Neural cell (in vitro differentiated cells): ENCODE results near the gene CACNA2D2. TPM values are rescaled to one million over a fixed set of nuclear protein-coding genes. Genes with fewer than 3 reads are reported as not detected.

Experiments
- H2AFZ ChIP-seq: fragments of 200-600, 300-800 bp; sonication (generic), shearing (Covaris generic); 2 replicates; pipeline ENCODE4 v1.6.0; 2014; ENCODE audit warnings: low read depth, mild to moderate bottlenecking, antibody characterized with exemption, low read length, moderate library complexity
- H3F3A ChIP-seq: fragments of 200-600 bp; shearing (Covaris generic); 2 replicates; pipeline ENCODE4 v1.6.1; 2016; ENCODE audit warnings: mild to moderate bottlenecking, moderate library complexity, mixed read lengths, antibody characterized with exemption, low read length; ENCODE audit not compliant: insufficient read depth, poor library complexity, severe bottlenecking
- H3K27ac ChIP-seq: fragments of 200-600, 300-800 bp; sonication (generic), shearing (Covaris generic); 2 replicates; pipeline ENCODE4 v1.5.1; 2014; ENCODE audit warnings: mild to moderate bottlenecking, low read length, moderate library complexity
- H3K27me3 ChIP-seq: fragments of 300-800, 200-600 bp; sonication (generic), shearing (Covaris generic); 2 replicates; pipeline ENCODE4 v1.6.0; 2014; ENCODE audit warnings: mild to moderate bottlenecking, low read depth, low read length, moderate library complexity; ENCODE audit not compliant: insufficient read depth
- H3K36me3 ChIP-seq: fragments of 300-800, 200-600 bp; sonication (generic), shearing (Covaris generic); 2 replicates; pipeline ENCODE4 v1.5.1; 2014; ENCODE audit warnings: mild to moderate bottlenecking, antibody characterized with exemption, low read length, moderate library complexity; ENCODE audit not compliant: insufficient read depth
- H3K4me2 ChIP-seq: fragments of 300-800, 200-600 bp; sonication (generic), shearing (Covaris generic); 2 replicates; pipeline ENCODE4 v1.6.0; 2014; ENCODE audit warnings: mild to moderate bottlenecking, low read length
- H3K4me3 ChIP-seq: fragments of 300-800, 200-600 bp; sonication (generic), shearing (Covaris generic); 2 replicates; pipeline ENCODE4 v1.5.1; 2014; ENCODE audit warnings: mild to moderate bottlenecking, low read length, moderate library complexity
- H3K79me2 ChIP-seq: fragments of 200-600 bp; shearing (Covaris generic); replicated peaks from 2 replicates; pipeline ENCODE4 v1.6.0; 2014; ENCODE audit warnings: mild to moderate bottlenecking, low read length, moderate library complexity; ENCODE audit not compliant: insufficient read depth
- H3K9ac ChIP-seq: fragments of 300-800, 200-600 bp; sonication (generic), shearing (Covaris generic); 2 replicates; pipeline ENCODE4 v1.6.1; 2016; ENCODE audit warnings: mild to moderate bottlenecking, low read length, mixed read lengths
- H3K9me2 ChIP-seq: fragments of 200-600 bp; shearing (Covaris generic); 2 replicates; pipeline ENCODE4 v1.6.1; 2016; ENCODE audit warnings: mild to moderate bottlenecking, low read length, mixed read lengths; ENCODE audit not compliant: insufficient read depth
- H3K9me3 ChIP-seq: fragments of 200-600, 300-800 bp; sonication (generic), shearing (Covaris generic); 2 replicates; pipeline ENCODE4 v1.6.1; 2016; ENCODE audit warnings: mild to moderate bottlenecking, mixed run types, low read length, moderate library complexity, mixed read lengths
- H4K20me1 ChIP-seq: fragments of 200-600 bp; shearing (Covaris generic); 2 replicates; pipeline ENCODE4 v1.6.1; 2016; ENCODE audit warnings: mild to moderate bottlenecking, mixed run types; ENCODE audit not compliant: insufficient read depth
- EP300 ChIP-seq: fragments of 450-650 bp; conservative IDR thresholded peaks from 2 replicates; pipeline ENCODE4 v1.6.1; 2014; ENCODE audit warnings: antibody characterized with exemption, mild to moderate bottlenecking, moderate library complexity; ENCODE audit not compliant: poor library complexity, severe bottlenecking
- EZH2 ChIP-seq: fragments of 200-600, 300-800 bp; shearing (Covaris generic), sonication (generic); IDR thresholded peaks from 2 replicates; pipeline ENCODE4 v1.6.1; 2014; ENCODE audit warnings: antibody characterized with exemption, low read length, borderline replicate concordance, mild to moderate bottlenecking; ENCODE audit not compliant: insufficient read depth, poor library complexity, severe bottlenecking
- MXI1 ChIP-seq: fragments of 450-650 bp; conservative IDR thresholded peaks from 2 replicates; pipeline ENCODE4 v1.6.1; 2014; ENCODE audit warnings: antibody characterized with exemption, mild to moderate bottlenecking; ENCODE audit not compliant: poor library complexity, severe bottlenecking
- POLR2AphosphoS5 ChIP-seq: IDR thresholded peaks from 2 replicates; pipeline ENCODE4 v1.6.1; 2012
- RAD21 ChIP-seq: fragments of 450-650 bp; conservative IDR thresholded peaks from 2 replicates; pipeline ENCODE4 v1.6.1; 2014; ENCODE audit warnings: antibody characterized with exemption, mild to moderate bottlenecking, moderate library complexity
- REST ChIP-seq: IDR thresholded peaks from 2 replicates; pipeline ENCODE4 v1.6.1; 2012; ENCODE audit warnings: borderline replicate concordance
- SMC3 ChIP-seq: fragments of 450-650 bp; conservative IDR thresholded peaks from 2 replicates; pipeline ENCODE4 v1.6.1; 2014; ENCODE audit warnings: antibody characterized with exemption, mild to moderate bottlenecking, moderate library complexity; ENCODE audit not compliant: poor library complexity
- TAF1 ChIP-seq: IDR thresholded peaks from 2 replicates; pipeline ENCODE4 v1.6.1; 2012; ENCODE audit warnings: low read depth
- polyA plus RNA-seq: library from polyadenylated mRNA; depleted of rRNA; stranded (reverse); fragments of >200 nt; gene quantifications from 2 replicates; pipeline ENCODE4 v1.2.3, GENCODE V29; 2014
- TF ChIP-seq, protein P1 (sequence below): fragments of 450-650 bp; IDR thresholded peaks from 2 replicates; pipeline ENCODE4 v1.5.1; 2014; ENCODE audit warnings: antibody characterized with exemption, mild to moderate bottlenecking, moderate library complexity; ENCODE audit not compliant: poor library complexity, severe bottlenecking

Gene CACNA2D2
- polyA plus RNA-seq, 1 donor from 2014 or later: 7.8 TPM

DNA sequence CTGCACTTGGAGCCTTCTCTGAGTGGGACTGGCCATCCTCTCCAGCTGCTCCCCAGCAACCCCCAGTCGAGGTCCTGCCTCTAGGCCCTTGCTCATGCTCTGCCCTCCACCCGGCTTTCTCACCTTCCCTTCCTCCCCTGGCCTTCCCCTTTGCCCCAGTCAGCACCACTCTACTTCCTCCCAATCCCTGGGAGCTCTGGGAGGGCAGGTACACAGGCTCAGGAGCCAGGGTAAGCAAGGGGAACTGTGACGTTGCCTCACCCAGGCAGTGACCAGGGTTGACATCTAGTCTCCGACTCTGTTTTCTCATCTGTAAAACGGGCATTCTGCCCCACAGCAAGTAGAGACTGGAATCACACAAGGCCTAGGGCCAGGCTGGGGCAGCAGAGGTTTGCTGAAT, 77.5 kb downstream of the CACNA2D2 start:
- Histone ChIP-seq H3K9ac (no peak overlapping the region), H3K4me2 (no peak overlapping the region), H3K9me2 (no peaks in the 10 kb centered on the region), H2AFZ (no peak overlapping the region), H4K20me1 (no peaks in the 10 kb centered on the region), H3K27me3 (no peaks in the 10 kb centered on the region), H3K36me3 (no peaks in the 10 kb centered on the region), H3K27ac (no peak overlapping the region), H3F3A (no peaks in the 10 kb centered on the region), H3K9me3 (no peaks in the 10 kb centered on the region), H3K4me3 (no peak overlapping the region), H3K79me2 (no peaks in the 10 kb centered on the region)
- no peak for TF ChIP-seq EP300
- TF ChIP-seq EZH2: no peak
- no peak for TF ChIP-seq SMC3
- TF ChIP-seq RAD21: no peak

GRCh38 chr3:50423543-50423942, 79.9 kb downstream of the CACNA2D2 start:
- no peak overlapping the region for H3K27ac ChIP-seq

More at GRCh38 chr3:50423543-50423942, 79.9 kb downstream of the CACNA2D2 start:
- Histone ChIP-seq H4K20me1 (no peaks in the 10 kb centered on the region), H3K36me3 (no peaks in the 10 kb centered on the region), H3K79me2 (no peaks in the 10 kb centered on the region), H3K27me3 (no peaks in the 10 kb centered on the region), H3K9me2 (no peaks in the 10 kb centered on the region), H2AFZ (no peak overlapping the region), H3F3A (no peaks in the 10 kb centered on the region), H3K4me2 (no peak overlapping the region), H3K9ac (no peak overlapping the region), H3K4me3 (no peak overlapping the region), H3K9me3 (no peaks in the 10 kb centered on the region)
- TF ChIP-seq TAF1: no peak
- TF ChIP-seq, protein P1, sequence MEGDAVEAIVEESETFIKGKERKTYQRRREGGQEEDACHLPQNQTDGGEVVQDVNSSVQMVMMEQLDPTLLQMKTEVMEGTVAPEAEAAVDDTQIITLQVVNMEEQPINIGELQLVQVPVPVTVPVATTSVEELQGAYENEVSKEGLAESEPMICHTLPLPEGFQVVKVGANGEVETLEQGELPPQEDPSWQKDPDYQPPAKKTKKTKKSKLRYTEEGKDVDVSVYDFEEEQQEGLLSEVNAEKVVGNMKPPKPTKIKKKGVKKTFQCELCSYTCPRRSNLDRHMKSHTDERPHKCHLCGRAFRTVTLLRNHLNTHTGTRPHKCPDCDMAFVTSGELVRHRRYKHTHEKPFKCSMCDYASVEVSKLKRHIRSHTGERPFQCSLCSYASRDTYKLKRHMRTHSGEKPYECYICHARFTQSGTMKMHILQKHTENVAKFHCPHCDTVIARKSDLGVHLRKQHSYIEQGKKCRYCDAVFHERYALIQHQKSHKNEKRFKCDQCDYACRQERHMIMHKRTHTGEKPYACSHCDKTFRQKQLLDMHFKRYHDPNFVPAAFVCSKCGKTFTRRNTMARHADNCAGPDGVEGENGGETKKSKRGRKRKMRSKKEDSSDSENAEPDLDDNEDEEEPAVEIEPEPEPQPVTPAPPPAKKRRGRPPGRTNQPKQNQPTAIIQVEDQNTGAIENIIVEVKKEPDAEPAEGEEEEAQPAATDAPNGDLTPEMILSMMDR: no peak
- no peak for TF ChIP-seq EP300
- TF ChIP-seq RAD21: no peak
- TF ChIP-seq REST: no peak
- no peak for TF ChIP-seq POLR2AphosphoS5
- TF ChIP-seq SMC3: no peak
- TF ChIP-seq MXI1: no peak
- no peak for TF ChIP-seq EZH2
